NCI-H2227 treated with DMSO at 0.1 percent for 48 hours (cell line): ENCODE measurements around the gene STOML1.
"Not testable (repeated sequence)": the region's sequence is repeated elsewhere in the genome, so short reads cannot be mapped to it uniquely, and the experiment has no call there.

Experiments
- DNase-seq: peaks from one replicate; lab custom pipeline; 2025; lab: John Stamatoyannopoulos, UW

The STOML1 gene

GRCh38 chr15:73987250-73987649 lies 4.8 kb downstream of the STOML1 start:
- DNase-seq = no peak

GRCh38 chr15:73986776-73987056 lies 5.4 kb downstream of the STOML1 start:
- DNase-seq = no peak

- no peak for DNase-seq
These were observed 5.9 kb downstream of the STOML1 start for GRCh38 chr15:73986055-73986775.

- DNase-seq = no peak
These were observed 6.8 kb downstream of the STOML1 start for GRCh38 chr15:73985101-73985873.

- no peak for DNase-seq
These were observed 7.7 kb downstream of the STOML1 start for GRCh38 chr15:73984208-73984979.

- no peak for DNase-seq
These were observed 8.3 kb downstream of the STOML1 start for GRCh38 chr15:73983773-73984172.

- no peak for DNase-seq
These were observed 8.8 kb downstream of the STOML1 start for GRCh38 chr15:73983211-73983727.

- no peak for DNase-seq
These were observed 9.7 kb downstream of the STOML1 start for GRCh38 chr15:73982222-73982962.

- DNase-seq = no peak
These were observed 10.3 kb downstream of the STOML1 start for GRCh38 chr15:73981761-73982221.

- no peak for DNase-seq
These were observed 12.5 kb downstream of the STOML1 start for GRCh38 chr15:73979636-73980035.

- no peak for DNase-seq
These were observed 13.2 kb downstream of the STOML1 start for GRCh38 chr15:73978896-73979295.

GRCh38 chr15:73975440-73976125 lies 16.5 kb downstream of the STOML1 start:
- not testable (repeated sequence) for DNase-seq

GRCh38 chr15:73973683-73974200 lies 18.4 kb downstream of the STOML1 start:
- not testable (repeated sequence) for DNase-seq

- DNase-seq = peak; percentile 79
These were observed 19.0 kb downstream of the STOML1 start for GRCh38 chr15:73972984-73973682.

GRCh38 chr15:73969151-73969759 lies 22.8 kb downstream of the STOML1 start:
- DNase-seq = no peak

GRCh38 chr15:73968461-73968860 lies 23.6 kb downstream of the STOML1 start:
- no peak for DNase-seq

- no peak for DNase-seq
These were observed 26.4 kb downstream of the STOML1 start for GRCh38 chr15:73965758-73966113.

- DNase-seq = peak; percentile 60
These were observed 26.9 kb downstream of the STOML1 start for GRCh38 chr15:73965094-73965757.

GRCh38 chr15:73964736-73965093 lies 27.4 kb downstream of the STOML1 start:
- DNase-seq = peak; percentile 62

- DNase-seq = no peak
These were observed 29.7 kb downstream of the STOML1 start for GRCh38 chr15:73962433-73962832.
